Thoracic aorta (tissue), 2 donors: ENCODE measurements around the gene FAT2. TPM values are rescaled to one million over a fixed set of nuclear protein-coding genes. Genes with fewer than 3 reads are reported as not detected.

ENCODE experiments used
- ATAC-seq: fragments of 150-250 bp; one replicate; pipeline ENCODE4 v1.8.0; 2017; ENCODE audit warnings: low read depth; ENCODE audit not compliant: insufficient number of reproducible peaks, low FRiP score
- DNase-seq: peaks from one replicate; pipeline ENCODE4 v3.0.0-alpha.2; 2020; ENCODE audit warnings: low spot score
- H3K27ac ChIP-seq, 2 donors: fragments of 200-600 bp; sonication (generic); 1 replicate in 1 of 2; 2 replicates in 1 of 2; pipeline ENCODE4 v1.5.1; 2016; ENCODE audit warnings: mild to moderate bottlenecking in 2 of 2, moderate library complexity in 2 of 2
- H3K27me3 ChIP-seq: fragments of 200-600 bp; sonication (generic); replicated peaks from 2 replicates; pipeline ENCODE4 v1.6.0; 2016; ENCODE audit warnings: mild to moderate bottlenecking; ENCODE audit not compliant: insufficient read depth
- H3K36me3 ChIP-seq: fragments of 200-600 bp; sonication (generic); one replicate; pipeline ENCODE4 v1.5.1; 2016
- H3K4me1 ChIP-seq, 2 donors: fragments of 200-600 bp; sonication (generic); 1 replicate in 1 of 2; 2 replicates in 1 of 2; pipeline versions ENCODE4 v1.5.1 to v1.6.0; 2016; ENCODE audit warnings: low read depth in 2 of 2, mild to moderate bottlenecking in 1 of 2; ENCODE audit not compliant: control insufficient read depth in 1 of 2
- H3K4me3 ChIP-seq: fragments of 200-600 bp; sonication (generic); 2 replicates; pipeline ENCODE4 v1.5.1; 2016; ENCODE audit warnings: mild to moderate bottlenecking
- H3K9me3 ChIP-seq: fragments of 200-600 bp; sonication (generic); 2 replicates; pipeline ENCODE4 v1.5.1; 2016
- total RNA-seq, 2 donors: library from RNA; depleted of rRNA; stranded (reverse); fragments of >200 nt; gene quantifications; one replicate each; pipeline versions ENCODE4 v1.1.0 to v1.2.3, GENCODE V29; 2016
- TF ChIP-seq, protein P1 (sequence below): fragments of 200-600 bp; sonication (generic); IDR thresholded peaks from one replicate; pipeline ENCODE4 v1.5.1; 2019; ENCODE audit warnings: antibody characterized with exemption

FAT2 gene
- total RNA-seq, 2 donors from 2014 or later, result 0.14 TPM; not detected in 1

DNA sequence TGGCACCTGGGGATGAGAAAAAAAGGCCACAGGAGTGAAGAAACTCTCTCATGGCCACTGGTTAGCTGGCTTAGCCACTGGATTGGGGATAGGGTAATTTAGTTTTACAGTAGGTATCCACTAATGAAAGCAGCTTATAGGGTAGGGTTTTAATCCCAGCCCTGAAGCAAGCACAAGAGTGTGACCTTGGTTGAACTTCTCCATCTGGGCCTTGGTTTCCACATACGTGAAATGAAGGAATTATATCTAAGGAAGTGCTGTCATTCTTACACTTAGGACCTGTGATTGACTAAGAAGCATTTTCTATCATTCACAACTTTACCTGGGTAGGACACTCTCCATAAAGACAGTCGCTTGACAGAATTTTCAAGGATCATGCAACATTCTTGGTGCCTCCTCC lies 49.6 kb downstream of the FAT2 start:
- H3K36me3 ChIP-seq, result no peaks in the 10 kb centered on the region
- no peak overlapping the region for H3K4me3 ChIP-seq
- no peak overlapping the region for H3K27ac ChIP-seq
- ATAC-seq (no peak), DNase-seq (no peak)
- TF ChIP-seq, protein P1, sequence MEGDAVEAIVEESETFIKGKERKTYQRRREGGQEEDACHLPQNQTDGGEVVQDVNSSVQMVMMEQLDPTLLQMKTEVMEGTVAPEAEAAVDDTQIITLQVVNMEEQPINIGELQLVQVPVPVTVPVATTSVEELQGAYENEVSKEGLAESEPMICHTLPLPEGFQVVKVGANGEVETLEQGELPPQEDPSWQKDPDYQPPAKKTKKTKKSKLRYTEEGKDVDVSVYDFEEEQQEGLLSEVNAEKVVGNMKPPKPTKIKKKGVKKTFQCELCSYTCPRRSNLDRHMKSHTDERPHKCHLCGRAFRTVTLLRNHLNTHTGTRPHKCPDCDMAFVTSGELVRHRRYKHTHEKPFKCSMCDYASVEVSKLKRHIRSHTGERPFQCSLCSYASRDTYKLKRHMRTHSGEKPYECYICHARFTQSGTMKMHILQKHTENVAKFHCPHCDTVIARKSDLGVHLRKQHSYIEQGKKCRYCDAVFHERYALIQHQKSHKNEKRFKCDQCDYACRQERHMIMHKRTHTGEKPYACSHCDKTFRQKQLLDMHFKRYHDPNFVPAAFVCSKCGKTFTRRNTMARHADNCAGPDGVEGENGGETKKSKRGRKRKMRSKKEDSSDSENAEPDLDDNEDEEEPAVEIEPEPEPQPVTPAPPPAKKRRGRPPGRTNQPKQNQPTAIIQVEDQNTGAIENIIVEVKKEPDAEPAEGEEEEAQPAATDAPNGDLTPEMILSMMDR, result no peak
- H3K9me3 ChIP-seq, result no peaks in the 10 kb centered on the region
- H3K27me3 ChIP-seq, result no peaks in the 10 kb centered on the region
- no peaks in the 10 kb centered on the region for H3K4me1 ChIP-seq

Other genes with a start within 250 kb of the FAT2 start
- not detected for gene SLC36A2, start 243.8 kb downstream of the FAT2 start, total RNA-seq
- 10 to 100 TPM; 16.0 to 26.5 TPM for gene SLC36A1, start 143.7 kb downstream of the FAT2 start, total RNA-seq
- 1,000 to 10,000 TPM; 1,654 to 1,851 TPM for gene SPARC, start 95.6 kb upstream of the FAT2 start, total RNA-seq
- 10 to 100 TPM; 32.9 to 36.8 TPM for gene ATOX1, start 167.3 kb upstream of the FAT2 start, total RNA-seq
- gene G3BP1, start 180.6 kb upstream of the FAT2 start, total RNA-seq, result 100 to 1,000 TPM in 1 of 2 donors, 10 to 100 TPM in 1; 64.7 to 182 TPM